ENCODE measurements around the gene PPL.

The PPL gene

GRCh38 chr16:4880006-4880580, 56.9 kb downstream of the PPL start:
- no peak for FAIRE-seq
- DNase-seq (ENCODE audit: insufficient read length, low spot score) = no peak
- no peak for TF ChIP-seq CTCF (IDR thresholded peaks at IDR 0.05; ENCODE audit: insufficient read depth, missing control alignments)

GRCh38 chr16:4879049-4879448, 57.9 kb downstream of the PPL start:
- no peak for TF ChIP-seq CTCF (IDR thresholded peaks at IDR 0.05; ENCODE audit: insufficient read depth, missing control alignments)
- FAIRE-seq (no peak), DNase-seq (ENCODE audit: insufficient read length, low spot score) (no peak)

GRCh38 chr16:4877380-4877685, 59.6 kb downstream of the PPL start:
- DNase-seq (ENCODE audit: insufficient read length, low spot score) (no peak), FAIRE-seq (no peak)
- TF ChIP-seq CTCF (IDR thresholded peaks at IDR 0.05; ENCODE audit: insufficient read depth, missing control alignments) = no peak

GRCh38 chr16:4876646-4877379, 60.1 kb downstream of the PPL start:
- DNase-seq (ENCODE audit: insufficient read length, low spot score) (no peak), FAIRE-seq (no peak)

GRCh38 chr16:4874666-4875065, 62.3 kb downstream of the PPL start:
- no peak for DNase-seq (ENCODE audit: insufficient read length, low spot score)
- FAIRE-seq = no peak
- no peak for TF ChIP-seq CTCF (IDR thresholded peaks at IDR 0.05; ENCODE audit: insufficient read depth, missing control alignments)

More at GRCh38 chr16:4876646-4877379, 60.1 kb downstream of the PPL start:
- no peak for TF ChIP-seq CTCF (IDR thresholded peaks at IDR 0.05; ENCODE audit: insufficient read depth, missing control alignments)

GRCh38 chr16:4873091-4873490, 63.9 kb downstream of the PPL start:
- DNase-seq (ENCODE audit: insufficient read length, low spot score) (no peak), FAIRE-seq (no peak)
- TF ChIP-seq CTCF (IDR thresholded peaks at IDR 0.05; ENCODE audit: insufficient read depth, missing control alignments) = no peak

GRCh38 chr16:4871071-4871470, 65.9 kb downstream of the PPL start:
- TF ChIP-seq CTCF (IDR thresholded peaks at IDR 0.05; ENCODE audit: insufficient read depth, missing control alignments) = no peak
- DNase-seq (ENCODE audit: insufficient read length, low spot score) = no peak
- FAIRE-seq = no peak

Data from D721Med (cell line).